ENCODE results near the gene BLVRB.
"Not testable (repeated sequence)": the region's sequence is repeated elsewhere in the genome, so short reads cannot be mapped to it uniquely, and the experiment has no call there.

Gene BLVRB

DNA sequence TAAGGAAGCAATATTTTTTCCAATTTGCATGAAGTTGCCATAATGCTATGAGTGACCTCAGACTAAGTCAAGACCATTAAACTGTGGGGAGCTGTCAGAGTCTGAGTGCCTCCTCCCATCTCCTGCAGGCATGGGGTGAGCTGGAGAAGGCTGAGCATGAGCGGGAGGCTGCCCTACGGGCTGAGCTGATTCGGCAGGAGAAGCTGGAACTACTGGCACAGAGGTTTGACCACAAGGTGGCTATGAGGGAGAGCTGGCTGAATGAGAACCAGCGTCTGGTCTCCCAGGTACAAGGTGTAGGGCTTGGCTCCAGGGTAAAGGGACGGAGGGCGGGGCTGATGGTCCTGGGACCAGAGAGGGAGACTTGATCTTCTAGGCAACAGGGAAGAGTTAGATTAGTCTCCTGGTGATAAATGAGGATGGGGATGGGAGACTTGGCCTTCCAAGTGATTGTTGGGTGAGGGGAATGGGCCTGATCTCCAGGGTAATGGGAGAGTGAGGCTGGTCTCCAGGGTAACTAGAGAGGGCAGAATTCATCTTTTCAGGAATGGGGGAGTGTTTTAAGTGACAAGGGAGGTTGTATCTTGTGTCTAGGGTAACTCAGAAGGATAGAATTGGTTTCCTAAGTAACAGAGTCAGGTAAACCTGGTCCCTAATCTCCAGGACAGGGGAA, 37.2 kb upstream of the BLVRB start:
- H3K36me3 ChIP-seq (ENCODE audit: control insufficient read depth, insufficient read depth, low read length), result no peaks in the 10 kb centered on the region
- no peak overlapping the region for H3K4me3 ChIP-seq (replicated peaks; ENCODE audit: low read depth, low read length)
- no peaks in the 10 kb centered on the region for H3K27me3 ChIP-seq (replicated peaks; ENCODE audit: control insufficient read depth, insufficient read depth, low read length)
- TF ChIP-seq, protein P1, sequence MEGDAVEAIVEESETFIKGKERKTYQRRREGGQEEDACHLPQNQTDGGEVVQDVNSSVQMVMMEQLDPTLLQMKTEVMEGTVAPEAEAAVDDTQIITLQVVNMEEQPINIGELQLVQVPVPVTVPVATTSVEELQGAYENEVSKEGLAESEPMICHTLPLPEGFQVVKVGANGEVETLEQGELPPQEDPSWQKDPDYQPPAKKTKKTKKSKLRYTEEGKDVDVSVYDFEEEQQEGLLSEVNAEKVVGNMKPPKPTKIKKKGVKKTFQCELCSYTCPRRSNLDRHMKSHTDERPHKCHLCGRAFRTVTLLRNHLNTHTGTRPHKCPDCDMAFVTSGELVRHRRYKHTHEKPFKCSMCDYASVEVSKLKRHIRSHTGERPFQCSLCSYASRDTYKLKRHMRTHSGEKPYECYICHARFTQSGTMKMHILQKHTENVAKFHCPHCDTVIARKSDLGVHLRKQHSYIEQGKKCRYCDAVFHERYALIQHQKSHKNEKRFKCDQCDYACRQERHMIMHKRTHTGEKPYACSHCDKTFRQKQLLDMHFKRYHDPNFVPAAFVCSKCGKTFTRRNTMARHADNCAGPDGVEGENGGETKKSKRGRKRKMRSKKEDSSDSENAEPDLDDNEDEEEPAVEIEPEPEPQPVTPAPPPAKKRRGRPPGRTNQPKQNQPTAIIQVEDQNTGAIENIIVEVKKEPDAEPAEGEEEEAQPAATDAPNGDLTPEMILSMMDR (IDR thresholded peaks at IDR 0.05; ENCODE audit: insufficient read depth, low read length, poor library complexity, severe bottlenecking), result no peak
- DNase-seq (ENCODE audit: extremely low read depth, insufficient read length), result no peak

DNA sequence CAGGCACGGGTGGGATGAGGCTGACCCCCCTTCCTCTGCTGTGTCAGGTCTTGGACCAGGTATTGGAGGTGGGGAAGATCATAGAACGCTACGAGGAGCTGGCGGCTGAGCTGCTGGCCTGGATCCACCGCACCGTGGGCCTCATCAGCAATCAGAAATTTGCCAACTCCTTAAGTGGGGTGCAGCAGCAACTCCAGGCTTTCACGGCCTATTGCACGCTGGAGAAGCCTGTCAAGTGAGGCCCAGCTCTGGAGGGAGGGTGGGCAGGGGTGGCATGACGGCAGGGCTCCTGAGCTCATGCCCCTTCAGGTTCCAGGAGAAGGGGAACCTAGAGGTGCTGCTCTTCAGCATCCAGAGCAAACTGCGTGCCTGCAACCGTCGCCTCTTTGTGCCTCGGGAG, 36.5 kb upstream of the BLVRB start:
- no peak for DNase-seq (ENCODE audit: extremely low read depth, insufficient read length)
- Histone ChIP-seq H3K4me3 (replicated peaks; ENCODE audit: low read depth, low read length) (no peak overlapping the region), H3K36me3 (ENCODE audit: control insufficient read depth, insufficient read depth, low read length) (no peaks in the 10 kb centered on the region), H3K27me3 (replicated peaks; ENCODE audit: control insufficient read depth, insufficient read depth, low read length) (no peaks in the 10 kb centered on the region)
- TF ChIP-seq, protein P1 (IDR thresholded peaks at IDR 0.05; ENCODE audit: insufficient read depth, low read length, poor library complexity, severe bottlenecking), result no peak

DNA sequence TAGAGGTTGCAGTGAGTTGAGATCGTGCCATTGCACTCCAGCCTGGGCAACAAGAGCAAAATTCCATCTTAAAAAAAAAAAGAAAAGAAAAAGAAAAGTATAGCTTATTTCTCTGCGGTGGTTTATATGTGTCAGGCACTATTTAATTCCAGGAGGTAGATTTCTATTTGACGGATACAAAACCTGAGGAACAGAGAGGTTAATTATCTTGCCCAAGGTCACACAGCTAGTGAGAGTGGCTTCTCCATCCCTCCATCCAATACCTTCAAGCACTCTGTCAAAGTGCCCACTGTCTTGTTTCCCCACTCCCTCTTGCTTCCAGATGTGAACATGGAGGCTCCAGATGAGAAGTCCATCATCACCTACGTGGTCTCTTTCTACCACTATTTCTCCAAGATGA, 36.1 kb upstream of the BLVRB start:
- Histone ChIP-seq H3K36me3 (ENCODE audit: control insufficient read depth, insufficient read depth, low read length) (no peaks in the 10 kb centered on the region), H3K27me3 (replicated peaks; ENCODE audit: control insufficient read depth, insufficient read depth, low read length) (no peaks in the 10 kb centered on the region), H3K4me3 (replicated peaks; ENCODE audit: low read depth, low read length) (no peak overlapping the region)
- TF ChIP-seq, protein P1 (IDR thresholded peaks at IDR 0.05; ENCODE audit: insufficient read depth, low read length, poor library complexity, severe bottlenecking), result no peak
- DNase-seq (ENCODE audit: extremely low read depth, insufficient read length), result no peak

DNA sequence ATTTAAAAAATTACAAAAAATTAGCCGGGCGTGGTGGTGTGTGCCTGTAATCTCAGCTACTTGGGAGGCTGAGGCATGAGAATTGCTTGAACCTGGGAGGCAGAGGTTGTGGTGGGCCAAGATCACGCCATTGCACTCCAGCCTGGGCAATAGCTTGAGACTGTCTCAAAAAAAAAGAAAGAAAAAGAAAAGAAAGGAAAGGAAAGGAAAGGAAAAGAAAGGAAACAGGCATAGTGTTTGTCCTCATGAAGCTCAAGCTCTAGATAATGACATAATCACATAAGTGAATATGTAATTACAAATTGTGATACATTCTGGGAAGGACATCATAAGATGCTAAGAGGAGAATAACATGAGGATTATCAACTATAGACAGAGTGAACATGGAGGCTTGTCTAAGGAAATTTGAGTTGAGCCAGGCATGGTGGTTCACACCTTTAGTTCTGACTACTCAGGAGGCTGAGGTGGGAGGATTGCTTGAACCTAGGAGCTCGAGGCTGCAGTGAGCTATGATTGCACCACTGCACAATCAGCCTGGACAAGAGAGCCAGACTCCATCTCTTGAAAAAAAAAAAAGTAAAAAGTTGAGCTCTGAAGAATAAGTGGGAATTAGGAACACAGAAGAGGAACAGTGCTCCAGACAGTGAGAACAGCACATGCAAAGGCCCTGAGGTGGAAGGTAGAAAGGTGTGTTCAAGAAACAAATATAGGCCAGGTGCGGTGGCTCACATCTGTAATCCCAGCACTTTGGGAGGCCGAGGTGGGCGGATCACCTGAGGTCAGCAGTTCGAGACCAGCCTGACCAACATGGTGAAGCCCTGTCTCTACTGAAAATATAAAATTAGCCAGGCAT, 35.4 kb upstream of the BLVRB start:
- H3K36me3 ChIP-seq (ENCODE audit: control insufficient read depth, insufficient read depth, low read length); H3K27me3 ChIP-seq (replicated peaks; ENCODE audit: control insufficient read depth, insufficient read depth, low read length); DNase-seq (ENCODE audit: extremely low read depth, insufficient read length); H3K4me3 ChIP-seq (replicated peaks; ENCODE audit: low read depth, low read length): not testable (repeated sequence)

DNA sequence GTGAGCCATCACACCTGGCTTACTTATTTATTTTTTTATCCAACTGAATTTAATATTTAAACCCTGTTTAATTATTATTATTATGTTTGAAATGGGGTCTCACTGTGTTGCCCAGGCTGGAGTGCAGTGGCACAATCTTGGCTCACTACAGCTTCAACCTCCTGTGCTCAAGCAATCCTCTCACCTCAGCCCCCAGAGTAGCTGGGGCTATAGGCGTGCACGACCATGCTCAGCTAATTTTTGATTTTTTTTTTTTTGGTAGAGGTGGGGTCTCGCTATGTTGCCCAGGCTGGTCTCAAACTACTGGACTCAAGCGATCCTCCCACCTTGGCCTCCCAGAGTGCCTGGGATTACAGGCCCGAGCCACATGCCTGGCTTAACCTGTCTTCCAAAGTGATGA, 33.8 kb upstream of the BLVRB start:
- Histone ChIP-seq H3K27me3 (replicated peaks; ENCODE audit: control insufficient read depth, insufficient read depth, low read length) (no peaks in the 10 kb centered on the region), H3K36me3 (ENCODE audit: control insufficient read depth, insufficient read depth, low read length) (no peaks in the 10 kb centered on the region), H3K4me3 (replicated peaks; ENCODE audit: low read depth, low read length) (no peak overlapping the region)
- DNase-seq (ENCODE audit: extremely low read depth, insufficient read length), result no peak
- TF ChIP-seq, protein P1 (IDR thresholded peaks at IDR 0.05; ENCODE audit: insufficient read depth, low read length, poor library complexity, severe bottlenecking), result no peak

DNA sequence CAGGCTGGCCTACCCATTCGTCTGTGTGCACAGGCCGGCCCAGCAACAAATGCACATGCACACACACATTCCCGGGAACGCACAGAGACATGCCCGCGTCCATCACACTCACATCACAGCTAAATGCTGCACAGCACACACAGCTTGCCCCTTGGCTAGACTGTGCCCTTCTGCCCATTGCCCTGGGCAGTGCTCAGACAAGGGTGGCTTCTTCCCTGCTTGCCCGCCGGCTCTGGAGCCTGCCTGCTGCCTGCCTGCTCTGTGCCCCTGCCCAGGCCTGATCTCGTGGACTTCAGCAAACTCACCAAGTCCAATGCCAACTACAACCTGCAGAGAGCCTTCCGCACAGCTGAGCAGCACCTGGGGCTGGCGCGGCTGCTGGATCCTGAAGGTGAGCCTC, 31.7 kb upstream of the BLVRB start:
- Histone ChIP-seq H3K36me3 (ENCODE audit: control insufficient read depth, insufficient read depth, low read length) (no peaks in the 10 kb centered on the region), H3K27me3 (replicated peaks; ENCODE audit: control insufficient read depth, insufficient read depth, low read length) (no peaks in the 10 kb centered on the region), H3K4me3 (replicated peaks; ENCODE audit: low read depth, low read length) (no peak overlapping the region)
- TF ChIP-seq, protein P1 (IDR thresholded peaks at IDR 0.05; ENCODE audit: insufficient read depth, low read length, poor library complexity, severe bottlenecking), result no peak
- no peak for DNase-seq (ENCODE audit: extremely low read depth, insufficient read length)

All from GM06990 (cell line).